HK-2 (cell line): Measurements from ENCODE around the gene BAX.
"Not testable (repeated sequence)": the region's sequence is repeated elsewhere in the genome, so short reads cannot be mapped to it uniquely, and the experiment has no call there.

Experiments
- DNase-seq: peaks from one replicate; pipeline ENCODE4 v3.0.0-alpha.2; 2018; ENCODE audit not compliant: unreplicated experiment

The BAX gene

GRCh38 chr19:48954595-48955307 is at the start of gene BAX:
TSS of gene BAX (plus strand) at chr19:48954875. CDS start at chr19:48954929, 54 bp downstream.
- peak; percentile 96 for DNase-seq

GRCh38 chr19:48905664-48906063 is 49.0 kb upstream of the BAX start:
- no peak for DNase-seq

GRCh38 chr19:48906324-48906723 is 48.4 kb upstream of the BAX start:
- no peak for DNase-seq

- DNase-seq = no peak
Observed at GRCh38 chr19:48907671-48908070, 47.0 kb upstream of the BAX start.

- DNase-seq = not testable (repeated sequence)
Observed at GRCh38 chr19:48909424-48910077, 45.1 kb upstream of the BAX start.

- DNase-seq = no peak
Observed at GRCh38 chr19:48910803-48911202, 43.9 kb upstream of the BAX start.

- no peak for DNase-seq
Observed at GRCh38 chr19:48913114-48913889, 41.4 kb upstream of the BAX start.

GRCh38 chr19:48914181-48914580 is 40.5 kb upstream of the BAX start:
- DNase-seq = no peak

GRCh38 chr19:48915757-48916156 is 38.9 kb upstream of the BAX start:
- no peak for DNase-seq

- no peak for DNase-seq
Observed at GRCh38 chr19:48918071-48918470, 36.6 kb upstream of the BAX start.

GRCh38 chr19:48918801-48919247 is 35.9 kb upstream of the BAX start:
- DNase-seq = peak; percentile 20

GRCh38 chr19:48919271-48919670 is 35.4 kb upstream of the BAX start:
- DNase-seq = not testable (repeated sequence)

- no peak for DNase-seq
Observed at GRCh38 chr19:48920949-48921348, 33.7 kb upstream of the BAX start.

- no peak for DNase-seq
Observed at GRCh38 chr19:48921721-48922500, 32.8 kb upstream of the BAX start.

GRCh38 chr19:48922548-48923490 is 31.9 kb upstream of the BAX start:
- DNase-seq = no peak

GRCh38 chr19:48925240-48925843 is 29.3 kb upstream of the BAX start:
- DNase-seq = peak; percentile 83

- DNase-seq = not testable (repeated sequence)
Observed at GRCh38 chr19:48925890-48926289, 28.8 kb upstream of the BAX start.

- peak; percentile 69 for DNase-seq
Observed at GRCh38 chr19:48926909-48927308, 27.8 kb upstream of the BAX start.

GRCh38 chr19:48927692-48928091 is 27.0 kb upstream of the BAX start:
- DNase-seq = not testable (repeated sequence)
